Astrocyte (in vitro differentiated cells and primary cell): ENCODE data around the gene IL1RAPL2.

Experiments used
- EZH2 ChIP-seq: IDR thresholded peaks from 2 replicates; pipeline ENCODE4 v1.6.1; 2012; ENCODE audit warnings: mild to moderate bottlenecking, low read length, inconsistent platforms; ENCODE audit not compliant: insufficient read depth
- TF ChIP-seq, protein P1 (sequence below): IDR thresholded peaks from 2 replicates; pipeline ENCODE4 v1.5.1; 2011; ENCODE audit warnings: low read depth, mild to moderate bottlenecking, inconsistent platforms, low read length, moderate library complexity; ENCODE audit not compliant: insufficient read depth

GRCh38 chrX:105219454-105220401 is 653.7 kb downstream of the IL1RAPL2 start:
- TF ChIP-seq, protein P1, sequence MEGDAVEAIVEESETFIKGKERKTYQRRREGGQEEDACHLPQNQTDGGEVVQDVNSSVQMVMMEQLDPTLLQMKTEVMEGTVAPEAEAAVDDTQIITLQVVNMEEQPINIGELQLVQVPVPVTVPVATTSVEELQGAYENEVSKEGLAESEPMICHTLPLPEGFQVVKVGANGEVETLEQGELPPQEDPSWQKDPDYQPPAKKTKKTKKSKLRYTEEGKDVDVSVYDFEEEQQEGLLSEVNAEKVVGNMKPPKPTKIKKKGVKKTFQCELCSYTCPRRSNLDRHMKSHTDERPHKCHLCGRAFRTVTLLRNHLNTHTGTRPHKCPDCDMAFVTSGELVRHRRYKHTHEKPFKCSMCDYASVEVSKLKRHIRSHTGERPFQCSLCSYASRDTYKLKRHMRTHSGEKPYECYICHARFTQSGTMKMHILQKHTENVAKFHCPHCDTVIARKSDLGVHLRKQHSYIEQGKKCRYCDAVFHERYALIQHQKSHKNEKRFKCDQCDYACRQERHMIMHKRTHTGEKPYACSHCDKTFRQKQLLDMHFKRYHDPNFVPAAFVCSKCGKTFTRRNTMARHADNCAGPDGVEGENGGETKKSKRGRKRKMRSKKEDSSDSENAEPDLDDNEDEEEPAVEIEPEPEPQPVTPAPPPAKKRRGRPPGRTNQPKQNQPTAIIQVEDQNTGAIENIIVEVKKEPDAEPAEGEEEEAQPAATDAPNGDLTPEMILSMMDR = no peak
- TF ChIP-seq EZH2 = no peak
